ENCODE measurements around the gene CRHR1.

DNA sequence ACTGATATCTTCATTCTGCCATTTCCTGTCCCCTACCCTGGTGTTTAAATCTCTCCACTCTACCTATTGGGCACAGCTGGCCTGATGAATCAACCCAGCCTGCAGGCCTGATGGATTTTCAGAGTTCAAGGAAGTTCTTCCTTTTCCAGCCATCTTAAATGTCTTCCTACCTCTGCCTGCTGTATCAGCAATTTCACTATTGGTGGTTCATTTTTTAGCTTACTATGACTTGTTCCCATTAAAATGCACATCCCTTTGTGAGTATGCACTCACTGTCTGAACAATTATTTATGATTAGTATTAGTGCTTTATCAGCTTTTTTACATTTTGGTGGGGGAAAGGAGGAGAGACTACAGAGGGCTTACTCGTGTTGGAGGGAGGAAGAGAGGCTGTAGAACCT, 48.6 kb upstream of the CRHR1 start:
- TF ChIP-seq TAF1 (IDR thresholded peaks at IDR 0.05; ENCODE audit: borderline replicate concordance, low read depth, low read length) (no peak), RCOR1 (conservative IDR thresholded peaks at IDR 0.05; ENCODE audit: low read depth, low read length) (no peak), RFX5 (IDR thresholded peaks at IDR 0.05; ENCODE audit: low read depth, low read length) (no peak), RAD21 (IDR thresholded peaks at IDR 0.05; ENCODE audit: insufficient read depth, low read depth, low read length) (no peak), GABPA (IDR thresholded peaks at IDR 0.05; ENCODE audit: low read depth) (no peak), EZH2 (IDR thresholded peaks at IDR 0.05; ENCODE audit: borderline replicate concordance, control insufficient read depth, low read depth, low read length) (no peak), SREBF2 (IDR thresholded peaks at IDR 0.05; ENCODE audit: low read length) (no peak), CEBPB (IDR thresholded peaks at IDR 0.05; ENCODE audit: borderline replicate concordance in 1 of 2, low read depth in 2 of 2, low read length in 2 of 2) (no peak)

All from GM12878 (cell line).